Stimulated activated CD4-positive, alpha-beta T cell treated with anti-CD3 and anti-CD28 coated beads, Interleukin-4, amount 100 ng/mL, for 48 hours (primary cell): Measurements from ENCODE around the gene ZC3HAV1.
"Not testable (repeated sequence)": the region's sequence is repeated elsewhere in the genome, so short reads cannot be mapped to it uniquely, and the experiment has no call there.

Experiments used
- DNase-seq, 2 donors: peaks; one replicate each; pipeline ENCODE4 v3.0.0-alpha.2; 2020; ENCODE audit warnings: low read depth in 2 of 2

The ZC3HAV1 gene

DNA sequence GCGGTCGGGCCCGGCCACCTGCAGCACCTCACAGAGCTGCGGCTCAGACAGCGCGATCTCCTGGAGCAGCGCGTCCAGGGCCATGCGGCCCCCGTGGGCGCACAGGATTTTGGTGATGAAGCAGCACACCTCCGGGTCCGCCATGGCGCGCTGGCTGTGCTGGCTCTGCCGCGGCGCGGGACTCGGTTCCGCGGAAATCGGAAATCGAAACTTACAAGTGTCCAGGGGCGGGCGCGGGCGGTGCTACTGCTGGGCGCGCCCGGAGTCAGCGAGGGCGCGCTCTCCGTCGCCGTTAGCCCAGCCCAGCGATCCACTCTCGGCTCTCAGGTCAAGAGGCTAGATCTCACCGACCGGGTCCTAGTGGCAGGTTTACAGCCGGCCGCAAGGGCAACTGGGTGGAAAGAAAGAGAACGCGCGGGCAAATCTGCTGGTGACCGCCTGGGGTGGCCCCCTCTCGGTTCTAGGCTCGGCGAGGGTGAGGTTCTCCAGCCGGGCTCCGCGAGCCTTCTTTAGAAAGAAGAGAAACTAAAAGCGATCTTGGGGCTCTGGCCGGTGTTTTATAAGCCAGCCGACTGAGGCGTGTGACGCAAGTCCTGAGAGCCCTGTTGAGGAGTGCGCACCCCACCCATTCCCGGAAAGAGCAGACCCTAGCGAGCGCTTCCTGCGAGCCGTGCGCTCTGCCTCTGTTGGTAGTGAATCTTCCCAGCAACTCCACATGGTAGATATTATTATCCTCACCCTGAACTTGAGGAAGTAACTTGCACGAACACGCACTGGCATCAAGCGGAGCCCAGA, at the start of gene ZC3HAV1:
Gene ZC3HAV1, minus strand, starts transcription at position 533 of the 795 bp plus-strand sequence. Its CDS starts 389 bp downstream, at position 144.
- peak; percentile 70 to 77 for DNase-seq

DNA sequence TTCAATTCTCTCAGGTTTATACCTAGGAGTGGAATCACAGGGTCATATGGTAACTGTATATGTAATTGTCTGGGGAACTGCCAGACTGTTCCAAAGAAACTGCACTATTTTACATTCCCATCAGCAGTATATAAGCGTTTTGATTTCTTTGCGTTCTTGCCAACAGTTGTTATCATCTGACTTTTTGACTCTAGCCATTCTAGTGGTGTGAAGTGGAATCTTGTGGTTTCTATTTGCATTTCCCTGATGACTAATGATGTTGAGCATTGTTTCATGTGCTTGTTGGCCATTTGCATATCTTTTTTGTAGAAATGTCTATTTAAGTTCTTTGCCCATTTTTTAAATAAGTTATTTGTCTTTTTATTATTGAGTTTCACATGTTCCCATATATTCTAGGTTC, 44.3 kb upstream of the ZC3HAV1 start:
- DNase-seq = no peak

DNA sequence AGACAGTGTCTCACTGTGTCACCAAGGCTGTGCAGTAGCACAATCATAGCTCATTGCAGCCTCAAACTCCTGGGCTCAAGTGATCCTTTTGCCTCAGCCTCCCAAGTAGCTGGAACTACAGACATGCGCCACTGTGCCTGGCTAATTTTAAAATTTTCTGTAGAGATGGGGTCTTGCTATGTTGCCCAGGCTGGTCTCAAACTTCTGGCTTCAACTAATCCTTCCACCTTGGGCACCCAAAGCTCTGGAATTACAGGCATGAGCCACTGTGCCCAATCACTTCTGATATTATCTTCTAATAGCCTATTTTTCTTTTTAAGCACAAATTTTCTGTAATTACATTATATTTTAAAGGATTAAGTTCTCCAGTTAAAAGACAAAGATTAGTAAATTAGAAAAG, 42.6 kb upstream of the ZC3HAV1 start:
- no peak for DNase-seq

DNA sequence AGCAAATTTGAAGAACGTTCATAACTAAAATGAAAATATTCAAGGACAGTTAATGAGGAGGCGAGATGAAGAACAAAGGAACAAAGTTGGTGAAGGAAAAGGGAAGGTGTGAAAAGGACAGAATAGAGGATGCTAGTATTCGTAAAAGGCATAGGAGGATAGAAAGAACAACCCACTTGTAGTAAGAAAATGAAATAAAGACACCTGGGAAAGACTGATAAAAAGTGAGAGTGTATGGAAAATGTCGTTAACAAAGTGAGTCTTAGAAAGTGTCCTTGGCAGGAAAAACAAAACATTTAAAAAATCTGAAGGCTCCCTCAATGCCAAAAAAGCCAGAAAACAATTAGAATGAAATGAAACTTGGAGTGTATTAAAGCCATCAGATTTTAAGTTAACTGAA, 29.6 kb upstream of the ZC3HAV1 start:
- DNase-seq = no peak

DNA sequence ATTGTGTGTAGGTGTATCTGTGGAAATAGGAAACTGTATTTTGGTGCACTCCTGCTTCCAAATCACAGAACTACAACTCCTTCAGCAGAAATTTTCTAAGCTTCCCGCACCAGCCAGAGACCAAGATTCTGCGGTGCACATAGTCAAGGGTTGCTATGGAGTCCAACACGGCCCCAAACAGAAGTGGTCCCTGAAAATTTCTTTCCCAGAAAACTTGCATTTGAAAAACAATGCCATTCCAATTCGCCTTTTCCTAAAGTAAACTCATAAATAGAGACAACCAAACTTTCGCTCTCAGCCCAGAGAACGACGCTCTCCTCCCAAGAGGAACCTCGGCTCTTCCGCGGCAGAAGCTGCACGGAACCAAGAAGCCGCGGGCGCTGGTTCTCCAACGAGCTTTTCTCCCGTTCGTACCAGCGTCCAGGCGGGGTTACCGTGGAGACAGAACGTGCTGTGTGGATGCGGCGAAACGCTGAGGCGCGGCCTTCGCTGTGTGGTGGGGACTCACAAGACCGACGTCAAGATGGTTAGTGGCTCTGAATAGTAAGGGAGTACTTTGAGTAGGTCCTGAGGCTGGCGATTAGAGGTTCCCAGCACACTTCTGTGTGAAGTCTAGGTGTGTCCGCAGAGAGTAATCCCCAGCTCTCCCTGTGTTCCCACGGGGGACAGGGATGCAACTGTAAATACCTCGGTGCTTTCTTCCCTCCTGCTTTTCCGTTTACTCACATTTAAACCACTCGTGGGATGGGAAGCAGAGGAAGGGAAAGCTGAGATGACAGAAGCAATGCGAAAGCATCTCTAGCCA, 24.0 kb upstream of the ZC3HAV1 start:
- DNase-seq = peak; percentile 82 to 85

DNA sequence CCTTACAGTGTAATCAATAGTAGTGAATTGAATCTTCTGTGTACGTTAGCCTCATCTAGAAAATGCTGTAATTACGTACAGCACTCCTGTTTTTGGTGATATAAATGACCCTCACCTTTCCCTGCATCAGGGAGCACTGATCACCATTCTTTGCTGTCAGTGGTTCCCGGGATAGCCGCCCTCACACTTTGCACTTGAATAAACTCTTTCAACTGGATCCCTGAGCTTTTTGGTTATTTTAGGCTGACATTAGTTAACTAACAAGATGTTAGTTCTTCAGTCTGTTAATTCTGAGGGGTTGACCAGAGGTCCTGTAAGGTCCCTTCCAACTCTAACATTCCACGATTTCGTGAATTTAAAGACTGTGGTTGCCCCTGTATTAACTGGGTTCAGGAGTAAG, 23.4 kb upstream of the ZC3HAV1 start:
- DNase-seq = no peak

DNA sequence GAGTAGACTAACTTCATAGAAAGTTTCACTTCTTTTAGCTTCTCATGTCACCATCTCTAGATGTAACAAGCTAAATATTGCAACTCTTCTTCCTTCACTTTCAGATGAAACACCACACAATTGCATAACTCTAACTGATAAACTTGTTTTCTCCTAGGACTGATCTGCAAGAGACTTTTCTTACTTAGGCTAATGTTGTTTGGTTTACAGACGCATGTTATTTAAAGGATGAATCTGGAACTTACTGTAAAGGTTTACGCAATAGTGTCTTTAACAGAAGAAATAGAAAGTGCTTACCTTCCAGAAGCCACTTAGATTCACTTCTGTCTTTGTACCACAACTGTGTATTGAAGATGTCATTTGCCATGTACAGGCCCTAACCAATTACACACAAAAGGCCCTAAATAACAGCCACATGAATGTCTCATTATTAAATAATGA, 22.1 kb upstream of the ZC3HAV1 start:
- DNase-seq = no peak

DNA sequence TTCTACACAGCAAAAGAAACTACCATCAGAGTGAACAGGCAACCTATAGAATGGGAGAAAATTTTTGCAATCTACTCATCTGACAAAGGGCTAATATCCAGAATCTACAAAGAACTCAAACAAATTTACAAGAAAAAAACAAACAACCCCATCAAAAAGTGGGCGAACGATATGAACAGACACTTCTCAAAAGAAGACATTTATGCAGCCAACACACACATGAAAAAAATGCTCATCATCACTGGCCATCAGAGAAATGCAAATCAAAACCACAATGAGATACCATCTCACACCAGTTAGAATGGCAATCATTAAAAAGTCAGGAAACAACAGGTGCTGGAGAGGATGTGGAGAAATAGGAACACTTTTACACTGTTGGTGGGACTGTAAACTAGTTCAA, 20.3 kb upstream of the ZC3HAV1 start:
- not testable (repeated sequence) for DNase-seq

DNA sequence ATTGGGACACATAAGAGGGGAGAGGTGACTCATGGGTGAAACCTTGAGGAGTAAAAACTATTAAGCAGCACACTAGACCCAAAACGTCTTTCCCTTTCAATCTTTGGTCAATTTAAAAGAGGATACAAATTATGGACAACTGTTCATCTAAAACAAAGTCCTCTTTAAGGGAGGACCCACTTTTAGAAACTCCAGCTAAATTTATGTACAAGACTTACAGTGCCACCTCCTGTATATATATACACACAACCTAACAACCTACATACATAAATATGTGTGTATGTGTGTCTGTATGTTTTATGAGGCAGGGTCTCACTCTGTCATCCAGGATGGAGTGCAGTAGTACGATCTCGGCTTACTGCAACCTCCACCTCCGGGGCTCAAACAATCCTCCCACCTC, 18.1 kb upstream of the ZC3HAV1 start:
- no peak for DNase-seq

DNA sequence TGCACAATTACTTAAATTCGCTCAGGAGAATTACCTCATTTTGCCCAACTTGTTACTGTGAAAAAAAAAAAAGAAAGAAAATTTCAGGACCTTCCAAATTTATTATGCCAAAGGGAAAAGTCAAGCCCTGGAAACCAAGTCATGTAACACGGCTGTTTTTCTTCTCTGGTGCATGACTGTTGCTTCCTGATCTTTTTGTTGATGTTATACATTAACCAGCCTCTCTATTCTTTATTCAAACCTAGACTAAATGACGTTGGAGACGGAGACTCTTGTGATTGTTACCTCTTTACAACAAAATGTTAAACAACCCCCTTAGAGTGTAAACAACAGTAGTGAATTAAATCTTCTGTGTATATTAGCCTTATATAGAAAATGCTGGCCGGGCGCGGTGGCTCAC, 16.1 kb upstream of the ZC3HAV1 start:
- no peak for DNase-seq

DNA sequence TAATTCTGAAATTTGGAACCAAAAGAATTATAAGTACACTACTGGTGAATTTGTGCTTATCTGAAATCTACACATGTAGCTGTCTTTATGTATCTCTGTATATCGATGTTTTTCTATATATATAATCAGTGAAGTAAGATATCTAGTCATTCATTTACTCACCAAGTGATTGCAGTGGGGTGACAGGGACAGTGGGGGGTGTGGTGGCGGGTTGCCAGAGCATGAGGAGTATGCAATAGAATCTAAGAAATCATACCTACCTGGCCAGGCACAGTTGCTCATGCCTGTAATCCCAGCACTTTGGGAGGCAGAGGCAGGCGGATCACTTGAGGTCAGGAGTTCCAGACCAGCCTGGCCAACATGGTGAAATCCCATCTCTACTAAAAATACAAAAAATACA, 15.5 kb upstream of the ZC3HAV1 start:
- DNase-seq = not testable (repeated sequence)

DNA sequence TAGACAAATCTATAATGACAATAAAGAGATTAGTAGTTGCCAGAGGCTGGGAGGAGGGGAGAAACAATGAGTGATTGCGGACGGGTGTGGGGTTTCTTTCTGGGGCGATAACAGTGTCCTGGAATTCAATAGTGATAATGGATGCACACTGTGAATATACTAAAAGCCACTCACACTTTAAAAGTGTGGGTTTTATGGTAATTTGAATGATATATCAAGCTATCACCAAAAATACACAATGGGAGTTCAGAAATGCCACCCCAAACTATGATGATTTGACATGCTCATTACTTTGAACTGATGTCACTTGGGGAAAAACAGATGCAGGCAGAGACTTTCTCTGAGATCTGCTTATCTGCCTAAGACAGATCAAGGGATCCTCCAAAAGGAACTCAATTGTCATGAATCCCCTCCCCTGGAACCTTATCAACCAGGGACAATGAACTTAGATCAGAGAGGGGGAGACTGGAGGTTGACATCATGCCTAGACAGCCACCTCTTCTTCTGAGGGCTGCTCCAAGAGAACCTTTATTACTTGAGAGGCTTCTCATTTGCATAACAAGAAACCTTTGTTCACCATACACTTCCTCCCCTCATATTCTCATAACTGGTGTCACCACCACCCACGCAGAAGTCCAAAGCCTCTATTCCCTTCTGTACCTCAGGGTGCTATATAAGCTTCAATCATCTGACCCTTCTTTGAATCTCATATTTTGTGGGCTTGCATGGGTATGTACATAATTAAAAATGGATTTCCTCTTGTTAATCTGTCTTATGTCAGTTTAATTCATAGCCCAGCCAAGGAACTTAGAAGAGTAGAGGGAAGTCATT, 14.8 kb upstream of the ZC3HAV1 start:
- no peak for DNase-seq

DNA sequence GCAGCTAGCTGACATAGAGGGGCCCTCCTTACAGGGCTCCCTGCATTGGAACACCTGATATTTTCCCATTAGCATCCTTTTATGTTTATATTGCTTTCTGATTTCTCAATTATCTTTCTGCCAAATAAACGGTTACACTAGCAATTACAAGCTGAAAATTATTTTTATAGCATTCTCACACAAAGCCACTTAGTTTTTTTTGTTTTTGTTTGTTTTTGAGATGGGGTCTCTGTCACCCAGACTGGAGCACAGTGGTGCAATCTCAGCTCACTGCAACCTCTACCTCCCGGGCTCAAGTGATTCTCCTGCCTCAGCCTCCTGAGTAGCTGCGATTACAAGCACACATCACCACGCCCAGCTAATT, 9.9 kb upstream of the ZC3HAV1 start:
- DNase-seq = no peak

DNA sequence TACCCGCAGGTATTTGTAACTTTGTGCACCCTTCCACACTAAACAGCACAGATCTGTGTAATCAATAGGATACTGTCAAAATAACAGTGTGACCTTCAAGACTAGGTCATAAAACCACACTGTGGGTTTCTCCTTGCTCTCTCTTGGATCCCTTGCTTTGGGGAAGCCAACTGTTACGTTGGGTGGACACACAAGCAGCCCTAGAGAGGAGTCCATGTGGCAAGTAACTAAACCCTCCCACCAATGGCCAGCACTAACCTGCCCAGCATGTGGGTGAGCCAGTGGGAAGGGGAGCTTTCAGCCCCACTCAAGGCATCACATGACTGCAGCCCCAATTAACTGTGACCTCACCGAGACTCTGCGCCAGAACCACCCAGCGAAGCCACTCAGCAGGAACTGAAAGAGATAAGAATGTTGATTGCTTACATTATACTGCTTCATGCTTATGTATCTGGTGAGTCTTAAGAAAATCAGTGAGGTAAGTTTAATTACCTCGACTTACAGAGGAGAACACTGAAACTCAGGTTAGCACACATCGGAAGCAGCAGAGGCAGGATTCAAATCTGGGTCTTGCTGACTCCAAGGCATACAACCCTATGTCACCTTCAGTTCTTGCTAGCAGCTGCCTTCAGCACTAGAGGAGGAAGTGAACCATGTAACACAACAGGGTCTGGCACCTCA, 9.4 kb upstream of the ZC3HAV1 start:
- no peak for DNase-seq

DNA sequence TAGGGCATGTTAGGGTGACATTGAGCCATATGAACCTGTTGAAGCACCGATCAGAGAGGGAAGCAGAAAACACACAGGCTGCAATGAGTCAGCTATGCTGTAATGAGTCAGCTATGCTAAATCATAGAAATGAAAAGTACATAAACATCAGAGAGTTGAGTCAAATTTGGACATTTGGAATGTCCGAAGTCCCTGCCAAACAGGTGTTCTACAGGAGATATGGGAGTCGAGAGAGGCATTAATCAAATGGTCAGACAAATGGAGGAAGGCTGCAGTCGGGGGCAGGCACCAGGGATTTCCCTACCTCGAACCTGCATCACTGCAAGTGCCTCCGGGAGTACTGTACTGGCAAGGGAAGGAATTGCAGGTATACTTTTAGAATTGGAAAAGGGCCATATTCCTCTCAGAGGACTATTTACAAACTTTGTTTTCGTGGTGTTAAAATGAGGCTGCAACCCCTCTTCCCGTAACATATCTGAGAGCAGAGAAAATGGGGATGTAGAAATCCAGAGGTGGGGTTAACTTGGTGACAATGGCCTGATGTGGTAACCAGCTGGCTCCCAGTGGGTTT, 8.8 kb upstream of the ZC3HAV1 start:
- no peak for DNase-seq

DNA sequence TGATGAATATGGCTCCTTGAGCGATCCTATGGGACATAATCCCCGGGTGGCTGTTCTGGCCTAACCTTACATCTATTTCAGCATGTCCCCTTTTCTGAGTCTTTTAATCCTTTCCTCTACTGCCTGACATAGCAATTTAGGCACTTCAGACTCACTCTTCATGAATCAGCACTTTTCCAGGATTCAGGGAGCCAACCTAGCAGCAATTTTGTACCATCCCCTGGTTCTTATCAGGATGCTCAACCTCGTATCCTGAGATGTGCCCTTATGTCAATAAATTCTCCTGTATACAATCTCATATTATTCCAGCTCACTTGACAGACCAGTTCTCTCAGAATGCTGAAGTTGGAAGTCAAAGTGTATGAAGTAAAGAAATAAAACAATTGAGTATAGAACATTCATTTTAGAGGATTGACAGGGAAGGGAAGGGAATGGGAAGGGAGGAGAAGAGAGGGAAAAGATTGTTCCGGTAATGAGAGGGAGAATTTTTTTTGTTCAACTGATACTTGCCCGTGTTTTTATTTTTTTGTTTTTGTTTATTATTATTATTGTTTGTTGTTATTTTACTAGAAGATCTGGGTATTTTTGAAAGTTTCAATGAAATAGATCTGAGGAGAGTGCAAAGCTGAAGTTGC, 8.2 kb upstream of the ZC3HAV1 start:
- DNase-seq = no peak

DNA sequence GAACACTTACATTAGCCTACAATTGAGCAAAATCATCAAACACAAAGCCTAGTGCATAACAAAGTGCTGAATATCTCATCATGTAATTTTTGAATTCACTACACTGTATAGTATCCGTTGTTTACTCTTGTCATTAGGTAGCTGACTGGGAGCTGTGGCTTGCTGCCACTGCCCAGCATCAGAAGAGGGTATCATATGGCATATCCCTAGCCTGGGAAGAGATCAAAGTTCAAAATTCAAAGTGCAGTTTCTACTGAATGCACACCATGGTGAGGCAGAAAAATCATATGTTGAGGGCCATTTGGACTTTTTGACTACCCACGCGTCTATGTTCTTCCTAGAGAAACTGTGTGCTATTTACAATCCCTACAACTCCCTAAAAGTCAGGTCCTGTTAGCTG, 7.5 kb upstream of the ZC3HAV1 start:
- DNase-seq = no peak

DNA sequence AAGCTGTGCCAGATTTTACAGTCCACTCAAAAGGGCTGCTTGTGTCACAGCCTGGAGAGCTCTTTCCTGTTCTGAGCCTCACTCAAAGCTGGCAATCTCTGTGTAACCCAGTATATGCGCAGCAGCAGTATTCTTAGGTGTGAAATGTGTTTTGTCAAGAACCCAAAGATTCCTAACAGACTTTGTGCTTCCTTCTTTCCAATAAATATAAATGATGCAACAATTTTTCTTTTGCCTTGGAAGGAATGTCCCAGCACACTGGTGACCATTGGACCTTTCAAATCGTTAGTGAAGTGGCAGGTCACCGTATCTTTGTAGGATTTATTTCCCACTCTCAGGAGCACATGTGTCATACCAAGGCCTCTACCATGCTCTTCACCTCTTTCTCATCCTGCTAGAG, 5.6 kb upstream of the ZC3HAV1 start:
- no peak for DNase-seq

DNA sequence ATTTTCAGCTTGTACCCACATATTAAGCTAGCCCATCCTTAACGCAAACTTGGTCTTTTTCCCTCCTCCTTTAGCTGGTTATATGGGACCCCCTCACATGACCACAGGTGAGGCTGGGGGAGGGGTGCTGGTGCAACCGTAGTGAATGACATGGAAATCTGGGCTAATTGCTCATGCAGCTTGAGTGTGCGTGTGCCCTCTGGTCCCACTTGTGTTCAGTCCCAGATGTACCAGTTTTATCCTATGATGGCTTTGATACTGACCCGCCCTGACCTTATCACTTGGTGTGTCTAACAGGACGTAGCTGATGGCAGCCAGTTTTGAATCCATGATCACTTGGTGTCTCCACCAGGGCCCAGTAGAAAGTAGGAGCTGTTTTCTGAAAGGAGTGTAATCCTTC, 5.1 kb upstream of the ZC3HAV1 start:
- DNase-seq = no peak

DNA sequence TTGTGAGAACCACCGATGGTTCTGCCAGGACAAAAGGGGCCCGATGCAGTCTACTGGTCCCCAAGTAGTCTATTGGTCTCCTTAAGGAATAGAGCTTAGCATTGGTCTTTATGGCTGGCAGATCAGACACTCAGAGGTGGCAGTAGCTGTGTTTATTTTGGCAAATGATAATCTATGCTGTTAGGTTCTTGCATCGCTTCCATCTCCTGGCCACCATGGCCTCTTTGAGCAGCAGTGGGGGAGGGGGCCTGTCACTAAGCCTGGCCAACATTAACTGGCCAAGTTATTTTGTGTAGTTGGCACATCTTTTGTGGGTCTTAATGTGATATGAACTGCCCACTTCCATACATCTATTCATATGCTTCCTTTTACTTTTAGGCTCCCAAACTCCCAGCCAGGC, 4.5 kb upstream of the ZC3HAV1 start:
- no peak for DNase-seq

DNA sequence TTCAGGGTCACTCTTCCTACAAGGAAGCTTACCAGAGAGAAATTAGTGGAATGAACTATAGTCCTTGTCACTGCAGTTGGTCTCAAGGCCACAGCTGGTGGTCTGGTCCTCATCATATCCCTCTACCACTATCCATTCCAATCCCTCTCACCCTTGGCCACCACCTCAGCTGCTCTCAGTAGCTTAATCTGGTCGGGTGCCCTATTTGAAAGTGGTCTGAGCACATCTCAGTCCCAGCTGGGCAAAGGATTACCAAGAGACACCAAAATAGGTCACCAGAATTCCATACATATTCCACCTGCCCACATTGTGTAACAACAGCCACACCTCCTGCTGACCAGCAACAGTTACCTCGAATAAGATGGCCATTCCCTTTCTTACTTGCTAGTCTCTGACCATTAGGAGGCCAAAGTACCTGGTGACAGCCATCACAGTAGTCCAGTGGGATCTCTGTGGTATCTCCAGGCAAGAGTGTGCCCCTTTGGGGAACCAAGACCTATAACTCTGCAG, 3.3 kb upstream of the ZC3HAV1 start:
- DNase-seq = no peak
